ENCODE data around the gene ORM1.
"Not testable (repeated sequence)": the region's sequence is repeated elsewhere in the genome, so short reads cannot be mapped to it uniquely, and the experiment has no call there.

Gene ORM1

GRCh38 chr9:114308361-114308950 is 14.4 kb upstream of the ORM1 start:
- DNase-seq = no peak

DNA sequence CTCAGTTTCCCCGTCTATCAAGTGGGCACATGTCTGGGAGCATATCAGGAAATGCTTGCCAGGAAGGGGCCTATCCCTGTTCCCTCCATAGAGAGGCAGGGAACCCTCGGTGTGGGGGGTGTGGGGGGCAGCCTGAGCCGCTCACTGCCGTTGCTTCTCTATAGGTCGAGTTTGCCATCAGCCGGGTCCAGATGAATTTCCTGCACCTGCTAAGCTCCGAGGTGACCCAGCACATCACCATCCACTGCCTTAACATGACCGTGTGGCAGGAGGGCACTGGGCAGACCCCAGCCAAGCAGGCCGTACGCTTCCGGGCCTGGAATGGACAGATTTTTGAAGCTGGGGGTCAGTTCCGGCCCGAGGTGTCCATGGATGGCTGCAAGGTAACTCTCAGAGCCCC is 13.8 kb upstream of the ORM1 start:
- DNase-seq = no peak

DNA sequence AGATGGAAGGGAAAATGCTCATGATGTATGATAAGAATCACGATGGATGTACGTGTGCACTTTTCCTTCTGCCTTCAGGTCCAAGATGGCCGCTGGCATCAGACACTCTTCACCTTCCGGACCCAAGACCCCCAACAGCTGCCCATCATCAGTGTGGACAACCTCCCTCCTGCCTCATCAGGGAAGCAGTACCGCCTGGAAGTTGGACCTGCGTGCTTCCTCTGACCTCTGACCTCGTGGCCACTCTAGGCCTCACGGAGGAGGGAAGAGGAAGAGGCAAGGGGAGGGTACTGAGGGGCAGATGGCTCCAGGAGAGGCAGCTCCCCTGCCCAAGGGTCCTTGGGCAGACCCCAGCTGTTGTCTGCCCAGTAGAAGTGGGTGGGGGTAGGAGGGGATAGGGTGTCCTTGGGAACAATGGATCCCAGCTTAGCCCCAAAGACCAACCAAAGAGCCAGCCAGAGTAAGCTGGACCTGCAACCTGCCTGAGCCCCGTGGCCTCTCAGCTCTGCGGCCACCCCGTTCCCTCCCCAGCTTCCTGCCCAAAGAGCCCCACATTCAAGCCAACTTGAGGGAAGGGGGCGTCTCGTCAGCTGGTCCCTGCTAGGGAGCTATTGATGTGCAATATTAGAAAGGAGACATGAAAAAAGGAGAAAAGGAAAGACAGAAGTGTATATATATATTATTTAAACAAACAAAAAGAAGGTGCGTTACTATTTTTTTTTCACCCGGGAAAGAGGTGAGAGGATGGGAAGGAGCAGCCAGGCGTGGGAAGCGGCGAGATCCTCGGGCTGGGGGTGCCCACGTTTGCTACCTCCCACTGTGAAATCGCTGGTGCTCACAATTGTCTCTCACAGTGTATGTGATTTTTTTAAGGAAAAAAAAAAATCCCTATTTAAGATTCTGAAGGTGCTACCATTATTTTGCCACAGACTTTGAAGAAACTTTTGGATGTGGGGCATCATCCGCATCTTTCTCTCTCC is 12.1 kb upstream of the ORM1 start:
- no peak for DNase-seq

- no peak for DNase-seq
Measured at GRCh38 chr9:114311571-114312512, 11.1 kb upstream of the ORM1 start.

GRCh38 chr9:114312513-114312875 is 10.4 kb upstream of the ORM1 start:
- DNase-seq = no peak

DNA sequence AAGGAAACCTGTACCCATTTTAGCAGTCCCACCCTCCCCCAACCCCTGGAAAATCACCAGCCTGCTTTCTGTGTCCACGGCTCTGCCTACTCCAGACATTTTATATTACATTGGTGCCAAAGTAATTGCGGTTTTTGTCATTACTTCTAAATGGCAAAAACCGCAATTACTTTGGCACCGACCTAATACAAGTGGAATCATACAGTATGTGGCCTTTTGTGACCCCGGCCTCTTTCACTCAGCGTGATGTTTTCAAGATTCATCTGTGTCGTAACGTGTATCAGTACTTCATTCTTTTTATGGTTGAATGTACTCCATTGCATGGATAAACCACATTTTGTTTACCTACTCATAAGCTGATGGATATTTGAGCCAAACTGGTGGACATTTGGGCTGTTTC is 9.7 kb upstream of the ORM1 start:
- DNase-seq = no peak

- no peak for DNase-seq
Measured at GRCh38 chr9:114314256-114314867, 8.5 kb upstream of the ORM1 start.

DNA sequence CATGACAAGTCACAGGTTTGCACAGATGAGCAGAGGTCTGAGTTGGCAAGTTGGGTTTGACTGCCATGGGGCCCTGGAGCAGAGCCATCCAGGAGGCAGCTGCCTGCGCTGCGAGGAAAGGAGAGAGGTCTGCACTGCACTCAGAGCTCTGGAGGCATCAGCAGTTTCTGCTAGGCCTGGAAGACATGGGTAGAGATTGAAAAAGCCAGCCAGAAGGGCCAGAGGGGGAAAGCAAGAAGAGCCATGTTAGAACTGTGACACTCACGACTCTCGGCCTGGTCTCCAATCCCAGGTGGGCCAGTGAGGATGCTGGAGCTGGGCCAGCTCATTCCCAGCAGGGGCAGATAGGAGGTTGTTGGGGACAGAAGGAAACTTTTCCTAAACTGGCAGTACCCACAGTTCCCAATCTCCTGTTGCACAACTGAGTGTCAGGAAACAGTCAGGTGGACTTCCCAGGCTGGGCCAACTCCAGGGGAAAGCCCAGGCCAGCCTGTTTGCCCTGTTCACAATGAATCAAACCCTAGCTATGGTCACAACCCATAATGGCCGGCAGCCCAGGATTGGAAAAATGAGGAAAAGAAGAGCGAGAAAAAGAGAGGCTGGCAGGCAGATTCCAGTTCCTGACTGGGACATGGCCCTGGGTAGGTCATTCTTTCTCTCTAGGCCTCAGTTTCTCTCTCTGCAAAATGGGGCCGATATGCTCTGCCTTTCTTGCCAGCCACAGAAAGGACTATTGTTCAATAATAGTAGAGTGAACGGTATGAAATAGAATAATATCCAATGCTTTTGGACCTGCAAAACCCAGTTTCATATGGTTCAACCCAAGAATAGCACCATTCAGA is 7.8 kb upstream of the ORM1 start:
- no peak for DNase-seq

DNA sequence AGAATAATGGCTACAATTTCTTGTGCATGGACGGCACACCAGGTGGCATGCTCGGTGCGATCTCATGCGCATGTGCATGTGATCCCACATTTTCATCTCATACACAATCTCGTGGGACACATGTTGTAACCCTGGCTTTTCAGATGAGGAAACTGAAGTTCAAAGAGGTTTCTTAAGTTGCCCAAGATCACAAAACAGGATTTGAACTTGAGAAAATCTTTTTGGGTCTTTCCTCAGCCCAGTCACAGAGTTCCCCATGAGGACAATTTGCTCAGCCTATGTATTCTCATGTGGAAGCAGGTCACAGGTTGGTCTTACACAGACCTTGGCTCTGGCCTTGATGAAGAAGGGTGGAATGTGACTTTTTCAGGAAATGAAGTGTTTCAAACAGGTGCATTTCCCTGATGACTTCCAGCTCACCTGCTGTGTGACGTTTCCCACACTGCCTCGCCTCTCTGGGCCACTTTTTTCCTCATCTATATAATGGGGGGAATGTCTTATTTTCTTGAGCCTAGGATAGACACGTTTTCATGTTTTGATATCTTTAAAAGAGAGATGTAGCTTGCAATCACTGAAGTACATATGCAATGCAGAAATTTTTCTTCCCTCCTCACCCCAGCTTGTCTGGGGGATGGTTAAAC is 7.1 kb upstream of the ORM1 start:
- no peak for DNase-seq

DNA sequence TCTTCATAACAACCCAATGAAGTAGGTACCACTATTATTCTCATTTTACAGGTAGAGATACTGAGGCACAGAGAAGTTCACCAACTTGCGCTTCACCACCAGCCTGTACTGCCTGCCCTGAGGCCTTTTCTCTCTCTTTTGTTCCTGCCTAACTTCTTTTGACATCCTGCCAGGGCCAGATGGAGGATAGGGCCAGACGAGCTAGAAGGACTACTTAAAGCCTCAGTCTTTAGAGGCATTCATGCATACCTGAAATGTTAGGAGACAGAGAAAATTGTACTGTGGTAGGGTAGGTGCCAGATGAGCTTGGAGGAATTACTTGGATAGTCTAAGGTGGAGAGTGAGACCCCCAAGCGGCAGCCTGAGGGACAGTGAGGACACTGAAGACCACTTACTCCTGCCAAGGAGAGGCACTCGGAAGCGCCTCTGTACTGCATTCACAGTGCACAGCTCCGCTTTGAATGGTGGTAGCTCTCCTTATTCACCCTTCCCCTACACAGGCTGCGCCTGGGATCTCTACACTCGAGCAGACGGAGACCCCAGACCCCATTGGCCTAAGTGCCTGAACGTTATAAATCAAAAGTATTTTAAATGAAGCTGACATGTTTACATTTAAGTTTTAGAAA is 6.2 kb upstream of the ORM1 start:
- DNase-seq = no peak

- no peak for DNase-seq
Measured at GRCh38 chr9:114317665-114318357, 5.1 kb upstream of the ORM1 start.

GRCh38 chr9:114318416-114318815 is 4.5 kb upstream of the ORM1 start:
- DNase-seq = no peak

DNA sequence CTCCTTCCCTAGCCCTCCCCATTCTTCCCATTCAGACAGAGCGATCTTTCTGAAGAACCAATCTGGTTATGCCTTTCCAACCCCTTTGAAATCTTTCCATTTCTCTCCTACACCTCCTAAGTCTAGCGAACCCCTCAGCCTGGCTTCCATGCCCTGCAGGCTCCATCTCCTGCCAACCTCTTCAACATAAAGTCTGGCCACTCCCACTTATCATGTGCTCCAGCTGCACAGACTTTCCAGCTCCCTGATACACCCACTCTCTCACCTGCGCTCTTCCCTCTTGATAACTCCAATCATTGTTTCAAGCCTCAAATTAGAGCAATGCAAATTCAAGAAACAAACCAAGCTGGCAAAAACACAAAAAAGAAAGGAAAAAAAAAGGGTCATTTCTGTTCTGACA is 3.8 kb upstream of the ORM1 start:
- no peak for DNase-seq

GRCh38 chr9:114320710-114321109 is 2.2 kb upstream of the ORM1 start:
- not testable (repeated sequence) for DNase-seq

- no peak for DNase-seq
Measured at GRCh38 chr9:114321759-114322158, 1.1 kb upstream of the ORM1 start.

DNA sequence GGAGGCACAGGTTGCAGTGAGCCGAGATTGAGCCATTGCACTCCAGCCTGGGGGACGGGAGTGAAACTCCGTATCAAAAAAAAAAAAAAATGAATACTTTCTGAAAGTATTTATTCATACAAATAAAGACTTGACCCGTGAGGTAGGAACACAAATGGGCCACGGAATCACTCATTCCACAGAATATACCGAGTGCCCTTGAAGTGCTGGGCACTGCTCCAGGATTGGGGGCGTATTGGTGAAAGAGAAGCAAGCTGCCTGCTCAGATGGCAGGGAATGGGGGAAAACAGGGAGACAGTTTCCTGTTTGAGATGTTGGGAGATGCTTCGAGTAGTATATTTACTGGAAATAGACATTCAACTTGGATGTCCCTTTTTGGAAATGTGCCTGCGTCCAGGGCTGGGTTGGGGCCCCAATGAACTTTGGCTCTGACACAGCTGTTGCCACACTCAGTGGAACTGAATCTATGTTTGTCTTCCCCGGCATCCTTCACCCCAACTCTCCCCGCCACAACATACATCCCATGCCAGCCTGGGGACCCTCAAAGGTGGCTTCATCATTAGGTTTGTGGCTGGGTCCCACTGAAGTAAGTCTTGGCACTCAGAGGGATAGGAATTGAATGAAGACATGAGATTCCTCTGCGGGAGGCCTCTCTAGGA is 609 bp upstream of the ORM1 start:
- DNase-seq = not testable (repeated sequence)

- DNase-seq = not testable (repeated sequence)
Measured at GRCh38 chr9:114323849-114324248, 951 bp downstream of the ORM1 start.

- no peak for DNase-seq
Measured at GRCh38 chr9:114324492-114324891, 1.6 kb downstream of the ORM1 start.

DNA sequence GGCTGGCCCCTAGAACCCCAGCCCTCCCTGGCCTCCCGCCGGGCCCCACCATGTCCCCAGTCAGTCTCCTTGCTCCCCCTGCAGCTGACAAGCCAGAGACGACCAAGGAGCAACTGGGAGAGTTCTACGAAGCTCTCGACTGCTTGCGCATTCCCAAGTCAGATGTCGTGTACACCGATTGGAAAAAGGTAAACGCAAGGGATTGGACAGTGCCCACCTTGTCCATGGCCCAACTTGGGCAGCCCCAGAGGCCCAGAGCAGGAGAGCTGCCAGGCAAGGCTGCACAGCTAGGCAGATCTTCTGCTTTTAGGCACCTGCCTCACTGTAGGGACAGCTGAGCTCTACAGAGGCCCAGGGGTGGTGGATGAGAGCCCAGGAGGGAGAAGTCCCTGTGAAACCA is 2.1 kb downstream of the ORM1 start:
- not testable (repeated sequence) for DNase-seq

Data from activated CD4-positive, alpha-beta T cell treated with anti-CD3 and anti-CD28 coated beads for 4 hours (primary cell).